GM23338 (cell line): ENCODE data around the gene WDR70. TPM values are rescaled to one million over a fixed set of nuclear protein-coding genes. Genes with fewer than 3 reads are reported as not detected.

Experiments used
- ATAC-seq: fragments of 200-7000 bp; cut with Tn5 transposase; 3 replicates; pipeline ENCODE4 v1.9.1; 2020
- DNase-seq: peaks from one replicate; pipeline ENCODE4 v3.0.0-alpha.2; 2015; ENCODE audit warnings: low spot score
- H2AFZ ChIP-seq: fragments of 200-600 bp; sonication (generic); 2 replicates; pipeline ENCODE4 v1.8.0; 2016; ENCODE audit warnings: antibody characterized with exemption, mild to moderate bottlenecking, moderate library complexity
- H3F3A ChIP-seq: fragments of 200-600 bp; sonication (generic); replicated peaks from 2 replicates; pipeline ENCODE4 v1.8.0; 2017; ENCODE audit warnings: antibody characterized with exemption, mixed run types, low read depth
- H3K27ac ChIP-seq: fragments of 200-600 bp; sonication (generic); 2 replicates; pipeline ENCODE4 v1.6.1; 2016; ENCODE audit warnings: low read depth
- H3K27me3 ChIP-seq: fragments of 200-600 bp; sonication (generic); 2 replicates; pipeline ENCODE4 v1.8.0; 2016; ENCODE audit warnings: mild to moderate bottlenecking, mixed run types, moderate library complexity; ENCODE audit not compliant: insufficient read depth
- H3K36me3 ChIP-seq: fragments of 200-600 bp; sonication (generic); 2 replicates; pipeline ENCODE4 v1.8.0; 2016; ENCODE audit warnings: mild to moderate bottlenecking; ENCODE audit not compliant: insufficient read depth
- H3K4me1 ChIP-seq: fragments of 200-600 bp; sonication (generic); 2 replicates; pipeline ENCODE4 v1.8.0; 2016; ENCODE audit warnings: mild to moderate bottlenecking, moderate library complexity; ENCODE audit not compliant: insufficient read depth
- H3K4me2 ChIP-seq: fragments of 200-600 bp; sonication (generic); 2 replicates; pipeline ENCODE4 v1.7.1; 2017; ENCODE audit warnings: mixed run types
- H3K4me3 ChIP-seq: fragments of 200-600 bp; sonication (generic); 2 replicates; pipeline ENCODE4 v1.6.1; 2016; ENCODE audit warnings: mixed run types
- H3K79me2 ChIP-seq: fragments of 200-600 bp; sonication (generic); replicated peaks from 2 replicates; pipeline ENCODE4 v1.8.0; 2017; ENCODE audit warnings: mild to moderate bottlenecking; ENCODE audit not compliant: insufficient read depth
- H3K9me2 ChIP-seq: fragments of 200-600 bp; sonication (generic); 2 replicates; pipeline ENCODE4 v1.8.0; 2017; ENCODE audit not compliant: insufficient read depth
- H4K20me1 ChIP-seq: fragments of 200-600 bp; sonication (generic); replicated peaks from 2 replicates; pipeline ENCODE4 v1.8.0; 2017; ENCODE audit warnings: mild to moderate bottlenecking; ENCODE audit not compliant: insufficient read depth
- H3K27ac Mint-ChIP-seq: 2 replicates; pipeline ENCODE4 v1.8.0; 2020; ENCODE audit warnings: inconsistent platforms, mild to moderate bottlenecking, moderate library complexity, mixed read lengths
- H3K27me3 Mint-ChIP-seq: 3 replicates; pipeline ENCODE4 v1.8.0; 2022; ENCODE audit warnings: low read depth, mild to moderate bottlenecking, moderate library complexity, mixed read lengths, inconsistent platforms; ENCODE audit not compliant: insufficient read depth, poor library complexity
- H3K36me3 Mint-ChIP-seq: 3 replicates; pipeline ENCODE4 v1.8.0; 2021; ENCODE audit warnings: low read depth, mild to moderate bottlenecking, inconsistent platforms, moderate library complexity, mixed read lengths
- H3K4me1 Mint-ChIP-seq: 3 replicates; pipeline ENCODE4 v1.8.0; 2020; ENCODE audit warnings: mild to moderate bottlenecking, inconsistent platforms, mixed read lengths
- H3K4me3 Mint-ChIP-seq: 3 replicates; pipeline ENCODE4 v1.8.0; 2021; ENCODE audit warnings: moderate library complexity, mild to moderate bottlenecking, inconsistent platforms, mixed read lengths
- H3K9me3 Mint-ChIP-seq: 3 replicates; pipeline ENCODE4 v1.8.0; 2020; ENCODE audit warnings: moderate library complexity, mild to moderate bottlenecking, inconsistent platforms, mixed read lengths
- CREB1 ChIP-seq: fragments of 250-450 bp; sonication (Bioruptor Pico); IDR thresholded peaks from 2 replicates; pipeline ENCODE4 v1.5.0; 2020; ENCODE audit warnings: low read depth, mild to moderate bottlenecking, moderate library complexity
- EZH2 ChIP-seq: fragments of 200-600 bp; sonication (generic); IDR thresholded peaks from one replicate; pipeline ENCODE4 v1.8.0; 2017; ENCODE audit warnings: antibody characterized with exemption, mild to moderate bottlenecking, low read depth; ENCODE audit not compliant: unreplicated experiment
- NANOG ChIP-seq: IDR thresholded peaks from 2 replicates; pipeline ENCODE4 v1.6.1; 2016; ENCODE audit warnings: antibody characterized with exemption, borderline replicate concordance
- POLR2AphosphoS5 ChIP-seq: IDR thresholded peaks from 2 replicates; pipeline ENCODE4 v1.6.1; 2016; ENCODE audit warnings: antibody characterized with exemption, low read depth
- STAT1 ChIP-seq: IDR thresholded peaks from one replicate; pipeline ENCODE4 v1.6.1; 2016; ENCODE audit warnings: antibody characterized with exemption; ENCODE audit not compliant: unreplicated experiment
- ZNF114 ChIP-seq: fragments of 250-450 bp; sonication (Bioruptor Pico); IDR thresholded peaks from 2 replicates; pipeline ENCODE4 v1.5.0; 2020; ENCODE audit warnings: mild to moderate bottlenecking, moderate library complexity
- ZNF331 ChIP-seq: fragments of 250-450 bp; sonication (Bioruptor Pico); IDR thresholded peaks from 2 replicates; pipeline ENCODE4 v1.5.0; 2020; ENCODE audit warnings: low read depth, mild to moderate bottlenecking, moderate library complexity
- polyA plus RNA-seq: library from polyadenylated mRNA; unstranded; fragments of >200 nt; fragmentation: Nextera tagmentation; extraction: Ambion mirVana; gene quantifications from 2 replicates; pipeline ENCODE4 v1.2.1, GENCODE V29; 2016
- total RNA-seq: library from RNA; depleted of rRNA; stranded (reverse); fragments of >200 nt; shearing (Covaris generic); gene quantifications from 2 replicates; pipeline ENCODE4 v1.2.3, GENCODE V29; 2014
- TF ChIP-seq, protein P1 (sequence below): IDR thresholded peaks from 2 replicates; pipeline ENCODE4 v1.6.1; 2016; ENCODE audit warnings: antibody characterized with exemption
- TF ChIP-seq, protein P2 (sequence below): fragments of 250-450 bp; sonication (Bioruptor Pico); IDR thresholded peaks from 2 replicates; pipeline ENCODE4 v1.5.0; 2020; ENCODE audit warnings: mild to moderate bottlenecking, moderate library complexity

Gene WDR70
- total and polyA plus RNA-seq, 2 experiments from 2014 or later = 34.9 to 86.7 TPM

DNA sequence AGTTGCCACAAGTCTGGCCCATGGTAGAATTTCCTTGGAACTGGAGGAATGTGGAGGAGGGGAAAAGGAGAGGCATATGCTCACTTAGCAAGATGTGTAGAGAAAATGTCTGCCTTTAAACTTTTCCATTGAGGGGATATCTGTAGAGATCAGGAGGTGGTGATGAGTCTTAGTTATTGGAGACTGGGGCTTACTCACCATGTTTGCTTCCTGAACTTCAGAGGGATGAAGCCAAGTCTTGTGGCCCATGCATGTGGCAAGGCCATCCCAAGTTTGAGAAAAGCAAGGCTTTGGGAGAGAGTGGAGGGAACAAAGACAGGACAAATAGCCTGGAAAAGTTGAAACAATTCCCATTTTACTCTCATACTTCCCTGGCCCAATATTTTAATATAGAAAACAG, 336.2 kb downstream of the WDR70 start:
- H3K36me3 ChIP-seq = no peaks in the 10 kb centered on the region
- no peak overlapping the region for H3K4me3 ChIP-seq
- DNase-seq = no peak
- no peak overlapping the region for H2AFZ ChIP-seq
- Mint-ChIP-seq H3K9me3 (no peaks in the 10 kb centered on the region), H3K27me3 (peaks cover 2% of the 10 kb centered on the region), H3K36me3 (no peaks in the 10 kb centered on the region), H3K27ac (no peak overlapping the region), H3K4me3 (no peak overlapping the region), H3K4me1 (peaks cover 7% of the 10 kb centered on the region)
- TF ChIP-seq ZNF331 (no peak), NANOG (no peak), STAT1 (no peak), EZH2 (no peak), CREB1 (no peak), ZNF114 (CRISPR knock-in tag) (no peak)
- TF ChIP-seq, protein P1, sequence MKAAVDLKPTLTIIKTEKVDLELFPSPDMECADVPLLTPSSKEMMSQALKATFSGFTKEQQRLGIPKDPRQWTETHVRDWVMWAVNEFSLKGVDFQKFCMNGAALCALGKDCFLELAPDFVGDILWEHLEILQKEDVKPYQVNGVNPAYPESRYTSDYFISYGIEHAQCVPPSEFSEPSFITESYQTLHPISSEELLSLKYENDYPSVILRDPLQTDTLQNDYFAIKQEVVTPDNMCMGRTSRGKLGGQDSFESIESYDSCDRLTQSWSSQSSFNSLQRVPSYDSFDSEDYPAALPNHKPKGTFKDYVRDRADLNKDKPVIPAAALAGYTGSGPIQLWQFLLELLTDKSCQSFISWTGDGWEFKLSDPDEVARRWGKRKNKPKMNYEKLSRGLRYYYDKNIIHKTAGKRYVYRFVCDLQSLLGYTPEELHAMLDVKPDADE = no peak
- no peak for ATAC-seq
- H3K9me2 ChIP-seq = no peaks in the 10 kb centered on the region
- H3K27me3 ChIP-seq = no peaks in the 10 kb centered on the region
- H4K20me1 ChIP-seq = no peaks in the 10 kb centered on the region
- no peak overlapping the region for H3K4me2 ChIP-seq
- H3F3A ChIP-seq = no peaks in the 10 kb centered on the region
- H3K4me1 ChIP-seq = 0 out of 2 replicates have a peak, but pooled peaks cover 6% of the 10 kb centered on the region
- no peaks in the 10 kb centered on the region for H3K79me2 ChIP-seq
- H3K27ac ChIP-seq = no peak overlapping the region

DNA sequence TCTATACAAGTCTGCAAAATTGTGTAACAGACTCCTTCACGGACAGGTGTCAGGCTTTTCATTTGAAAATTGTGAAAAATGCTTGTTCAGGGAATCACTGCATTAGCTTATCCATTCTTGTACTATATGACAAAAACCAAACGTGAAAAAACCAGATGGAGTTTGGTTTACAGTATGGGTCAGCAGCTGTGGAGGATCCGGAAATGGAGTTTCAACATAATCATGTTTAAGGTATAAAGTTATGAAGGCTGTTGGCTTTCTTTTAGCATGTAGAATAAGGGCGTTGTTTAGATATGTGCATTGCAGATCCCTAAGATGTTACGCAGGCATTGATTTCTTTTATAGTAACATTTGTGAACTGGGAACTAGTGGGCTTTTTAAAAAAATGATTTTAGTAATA, 336.9 kb downstream of the WDR70 start:
- H4K20me1 ChIP-seq = no peaks in the 10 kb centered on the region
- H3K36me3 ChIP-seq = no peaks in the 10 kb centered on the region
- no peaks in the 10 kb centered on the region for H3K9me3 Mint-ChIP-seq
- no peaks in the 10 kb centered on the region for H3F3A ChIP-seq
- H3K79me2 ChIP-seq = no peaks in the 10 kb centered on the region
- no peaks in the 10 kb centered on the region for H3K27me3 ChIP-seq
- 0 out of 2 replicates have a peak, but pooled peaks cover 12% of the 10 kb centered on the region for H3K4me1 ChIP-seq
- no peak overlapping the region for H3K4me2 ChIP-seq
- TF ChIP-seq ZNF331 (no peak), CREB1 (no peak)
- H3K27ac Mint-ChIP-seq = no peak overlapping the region
- H3K4me3 ChIP-seq = no peak overlapping the region
- H3K36me3 Mint-ChIP-seq = no peaks in the 10 kb centered on the region
- H3K4me3 Mint-ChIP-seq = no peak overlapping the region
- H2AFZ ChIP-seq = no peak overlapping the region
- H3K27ac ChIP-seq = no peak overlapping the region
- peaks cover 13% of the 10 kb centered on the region for H3K4me1 Mint-ChIP-seq
- ATAC-seq = no peak
- DNase-seq = no peak
- H3K27me3 Mint-ChIP-seq = peaks cover 2% of the 10 kb centered on the region
- H3K9me2 ChIP-seq = no peaks in the 10 kb centered on the region

DNA sequence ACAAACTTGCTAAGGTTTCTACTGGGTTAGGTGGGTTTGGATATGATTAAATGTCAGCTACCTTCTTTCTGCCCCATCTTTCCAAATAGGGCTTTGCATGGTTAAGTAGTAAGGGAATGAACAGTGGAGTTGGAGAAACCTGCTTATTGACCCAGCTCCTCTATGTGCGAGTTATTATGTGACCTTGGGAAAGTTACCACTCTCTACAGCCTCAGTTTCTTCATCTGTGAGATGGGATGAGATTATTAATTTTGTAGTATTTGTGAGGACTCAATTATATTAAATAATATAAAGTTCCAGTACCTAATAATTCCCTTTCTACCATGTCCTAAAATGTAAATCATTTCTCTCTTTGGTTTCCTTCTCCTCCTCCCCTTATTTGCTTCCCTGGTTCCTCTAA, 337.3 kb downstream of the WDR70 start:
- Histone ChIP-seq H3K79me2 (no peaks in the 10 kb centered on the region), H4K20me1 (no peaks in the 10 kb centered on the region), H3K9me2 (no peaks in the 10 kb centered on the region), H3K4me2 (no peak overlapping the region), H3K27ac (no peak overlapping the region), H2AFZ (no peak overlapping the region), H3K27me3 (no peaks in the 10 kb centered on the region), H3K4me1 (peaks cover 16% of the 10 kb centered on the region; the same call in 1 of the 2 replicates), H3K36me3 (no peaks in the 10 kb centered on the region), H3F3A (no peaks in the 10 kb centered on the region), H3K4me3 (no peak overlapping the region)
- H3K27me3 Mint-ChIP-seq = peaks cover 2% of the 10 kb centered on the region
- no peaks in the 10 kb centered on the region for H3K9me3 Mint-ChIP-seq
- peaks cover 17% of the 10 kb centered on the region for H3K4me1 Mint-ChIP-seq
- no peak overlapping the region for H3K4me3 Mint-ChIP-seq
- TF ChIP-seq, protein P2, sequence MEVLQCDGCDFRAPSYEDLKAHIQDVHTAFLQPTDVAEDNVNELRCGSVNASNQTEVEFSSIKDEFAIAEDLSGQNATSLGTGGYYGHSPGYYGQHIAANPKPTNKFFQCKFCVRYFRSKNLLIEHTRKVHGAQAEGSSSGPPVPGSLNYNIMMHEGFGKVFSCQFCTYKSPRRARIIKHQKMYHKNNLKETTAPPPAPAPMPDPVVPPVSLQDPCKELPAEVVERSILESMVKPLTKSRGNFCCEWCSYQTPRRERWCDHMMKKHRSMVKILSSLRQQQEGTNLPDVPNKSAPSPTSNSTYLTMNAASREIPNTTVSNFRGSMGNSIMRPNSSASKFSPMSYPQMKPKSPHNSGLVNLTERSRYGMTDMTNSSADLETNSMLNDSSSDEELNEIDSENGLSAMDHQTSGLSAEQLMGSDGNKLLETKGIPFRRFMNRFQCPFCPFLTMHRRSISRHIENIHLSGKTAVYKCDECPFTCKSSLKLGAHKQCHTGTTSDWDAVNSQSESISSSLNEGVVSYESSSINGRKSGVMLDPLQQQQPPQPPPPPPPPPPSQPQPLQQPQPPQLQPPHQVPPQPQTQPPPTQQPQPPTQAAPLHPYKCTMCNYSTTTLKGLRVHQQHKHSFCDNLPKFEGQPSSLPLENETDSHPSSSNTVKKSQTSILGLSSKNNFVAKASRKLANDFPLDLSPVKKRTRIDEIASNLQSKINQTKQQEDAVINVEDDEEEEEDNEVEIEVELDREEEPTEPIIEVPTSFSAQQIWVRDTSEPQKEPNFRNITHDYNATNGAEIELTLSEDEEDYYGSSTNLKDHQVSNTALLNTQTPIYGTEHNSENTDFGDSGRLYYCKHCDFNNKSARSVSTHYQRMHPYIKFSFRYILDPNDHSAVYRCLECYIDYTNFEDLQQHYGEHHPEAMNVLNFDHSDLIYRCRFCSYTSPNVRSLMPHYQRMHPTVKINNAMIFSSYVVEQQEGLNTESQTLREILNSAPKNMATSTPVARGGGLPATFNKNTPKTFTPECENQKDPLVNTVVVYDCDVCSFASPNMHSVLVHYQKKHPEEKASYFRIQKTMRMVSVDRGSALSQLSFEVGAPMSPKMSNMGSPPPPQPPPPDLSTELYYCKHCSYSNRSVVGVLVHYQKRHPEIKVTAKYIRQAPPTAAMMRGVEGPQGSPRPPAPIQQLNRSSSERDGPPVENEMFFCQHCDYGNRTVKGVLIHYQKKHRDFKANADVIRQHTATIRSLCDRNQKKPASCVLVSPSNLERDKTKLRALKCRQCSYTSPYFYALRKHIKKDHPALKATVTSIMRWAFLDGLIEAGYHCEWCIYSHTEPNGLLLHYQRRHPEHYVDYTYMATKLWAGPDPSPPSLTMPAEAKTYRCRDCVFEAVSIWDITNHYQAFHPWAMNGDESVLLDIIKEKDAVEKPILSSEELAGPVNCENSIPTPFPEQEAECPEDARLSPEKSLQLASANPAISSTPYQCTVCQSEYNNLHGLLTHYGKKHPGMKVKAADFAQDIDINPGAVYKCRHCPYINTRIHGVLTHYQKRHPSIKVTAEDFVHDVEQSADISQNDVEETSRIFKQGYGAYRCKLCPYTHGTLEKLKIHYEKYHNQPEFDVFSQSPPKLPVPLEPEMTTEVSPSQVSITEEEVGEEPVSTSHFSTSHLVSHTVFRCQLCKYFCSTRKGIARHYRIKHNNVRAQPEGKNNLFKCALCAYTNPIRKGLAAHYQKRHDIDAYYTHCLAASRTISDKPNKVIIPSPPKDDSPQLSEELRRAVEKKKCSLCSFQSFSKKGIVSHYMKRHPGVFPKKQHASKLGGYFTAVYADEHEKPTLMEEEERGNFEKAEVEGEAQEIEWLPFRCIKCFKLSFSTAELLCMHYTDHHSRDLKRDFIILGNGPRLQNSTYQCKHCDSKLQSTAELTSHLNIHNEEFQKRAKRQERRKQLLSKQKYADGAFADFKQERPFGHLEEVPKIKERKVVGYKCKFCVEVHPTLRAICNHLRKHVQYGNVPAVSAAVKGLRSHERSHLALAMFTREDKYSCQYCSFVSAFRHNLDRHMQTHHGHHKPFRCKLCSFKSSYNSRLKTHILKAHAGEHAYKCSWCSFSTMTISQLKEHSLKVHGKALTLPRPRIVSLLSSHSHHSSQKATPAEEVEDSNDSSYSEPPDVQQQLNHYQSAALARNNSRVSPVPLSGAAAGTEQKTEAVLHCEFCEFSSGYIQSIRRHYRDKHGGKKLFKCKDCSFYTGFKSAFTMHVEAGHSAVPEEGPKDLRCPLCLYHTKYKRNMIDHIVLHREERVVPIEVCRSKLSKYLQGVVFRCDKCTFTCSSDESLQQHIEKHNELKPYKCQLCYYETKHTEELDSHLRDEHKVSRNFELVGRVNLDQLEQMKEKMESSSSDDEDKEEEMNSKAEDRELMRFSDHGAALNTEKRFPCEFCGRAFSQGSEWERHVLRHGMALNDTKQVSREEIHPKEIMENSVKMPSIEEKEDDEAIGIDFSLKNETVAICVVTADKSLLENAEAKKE (CRISPR knock-in tag) = no peak
- no peak for TF ChIP-seq POLR2AphosphoS5
- TF ChIP-seq CREB1 = no peak
- no peak for TF ChIP-seq NANOG
- TF ChIP-seq, protein P1 = no peak
- no peak for TF ChIP-seq ZNF331
- no peak for TF ChIP-seq EZH2
- no peak for TF ChIP-seq STAT1
- no peak overlapping the region for H3K27ac Mint-ChIP-seq
- ATAC-seq (no peak), DNase-seq (no peak)
- H3K36me3 Mint-ChIP-seq = no peaks in the 10 kb centered on the region
